Erythroblast (primary cell): ENCODE data around the gene OTUD4.

Experiments
- GATA1 ChIP-seq: IDR thresholded peaks from 2 replicates; pipeline ENCODE4 v1.6.1; 2011; ENCODE audit warnings: low read depth, mild to moderate bottlenecking, control low read depth, low read length, moderate library complexity
- POLR2A ChIP-seq: IDR thresholded peaks from 2 replicates; pipeline ENCODE4 v1.6.1; 2011; ENCODE audit warnings: mild to moderate bottlenecking, low read length

DNA sequence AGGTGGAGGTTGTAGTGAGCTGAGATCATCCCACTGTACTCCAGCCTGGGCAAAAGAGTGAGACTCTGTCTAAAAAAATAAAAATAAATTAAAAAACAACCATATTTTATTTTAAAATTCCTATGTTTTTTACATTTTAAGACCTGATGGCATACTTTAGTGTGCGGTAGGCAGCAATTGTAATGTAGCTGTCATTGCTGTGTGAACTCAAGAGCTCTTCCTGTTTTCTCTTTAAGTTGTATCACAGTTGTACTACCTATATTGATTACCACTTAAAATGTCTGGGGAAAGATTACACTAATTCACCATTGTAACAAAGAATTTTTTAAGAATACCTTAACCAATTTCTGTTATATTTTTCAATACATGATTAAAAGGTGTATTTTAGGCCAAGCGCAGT, 55.0 kb downstream of the OTUD4 start:
- TF ChIP-seq POLR2A (no peak), GATA1 (no peak)
